Measurements from ENCODE around the gene ZNF343. TPM values are rescaled to one million over a fixed set of nuclear protein-coding genes. Genes with fewer than 3 reads are reported as not detected.
"Not testable (repeated sequence)": the region's sequence is repeated elsewhere in the genome, so short reads cannot be mapped to it uniquely, and the experiment has no call there.

The ZNF343 gene
- total and polyA plus RNA-seq, 2 of the 4 experiments (the other 2 are of a cell fraction) = 7.8 to 26.2 TPM

DNA sequence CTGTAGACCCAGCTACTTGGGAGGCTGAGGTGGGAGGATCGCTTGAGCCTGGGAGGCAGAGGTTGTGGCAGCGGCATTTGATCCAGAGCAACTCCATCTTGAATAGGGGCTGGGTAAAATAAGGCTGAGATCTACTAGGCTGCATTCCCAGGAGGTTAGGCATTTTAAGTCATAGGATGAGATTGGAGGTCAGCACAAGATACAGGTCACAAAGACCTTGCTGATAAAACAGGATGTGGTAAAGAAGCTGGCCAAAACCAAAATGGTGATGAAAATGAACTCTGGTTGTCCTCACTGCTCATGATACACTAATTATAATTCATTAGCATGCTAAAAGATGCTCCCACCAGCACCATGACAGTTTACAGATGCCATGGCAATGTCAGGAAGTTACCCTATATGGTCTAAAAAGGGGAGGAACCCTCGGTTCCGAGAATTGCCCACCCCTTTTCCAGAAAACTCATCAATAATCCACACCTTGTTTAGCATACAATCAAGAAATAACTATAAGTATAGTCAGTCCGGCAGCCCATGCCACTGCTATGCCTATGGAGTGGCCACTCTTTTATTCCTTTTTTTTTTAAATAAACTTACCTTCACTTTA, 14.2 kb upstream of the ZNF343 start:
- intact Hi-C loops (cut with micrococcal nuclease); H3K9ac ChIP-seq (ENCODE audit: low read depth, low read length); H4K20me1 ChIP-seq (ENCODE audit: insufficient read depth, low read length); H3K4ac ChIP-seq (ENCODE audit: low read depth, low read length); H3K56ac ChIP-seq (ENCODE audit: extremely low read depth, insufficient read depth, low read length); H3K4me1 ChIP-seq (ENCODE audit: control insufficient read depth, insufficient read depth, low read length); H2AFZ ChIP-seq (replicated peaks; ENCODE audit: low read length, poor library complexity); H2BK120ac ChIP-seq (ENCODE audit: low read depth, low read length); H4K91ac ChIP-seq (ENCODE audit: insufficient read depth, low read depth, low read length); H2AK5ac ChIP-seq (ENCODE audit: low read depth, low read length); H4K8ac ChIP-seq (ENCODE audit: low read depth in 2 of 2, low read length in 2 of 2); H3K27ac ChIP-seq (ENCODE audit: insufficient read depth, low read length); H3K4me3 ChIP-seq (ENCODE audit: insufficient read depth, low read depth, low read length); H3K9me3 ChIP-seq (ENCODE audit: control insufficient read depth, insufficient read depth, low read length); H4K5ac ChIP-seq (ENCODE audit: low read depth, low read length); H2BK5ac ChIP-seq (ENCODE audit: low read depth, low read length, poor library complexity, severe bottlenecking); H3K23ac ChIP-seq (ENCODE audit: low read depth, low read length); H3K36me3 ChIP-seq (ENCODE audit: control insufficient read depth, insufficient read depth, low read length); H3K14ac ChIP-seq (replicated peaks; ENCODE audit: low read depth, low read length); BruUV-seq (replicated peaks); DNase-seq; ATAC-seq (ENCODE audit: low read depth); H3K27me3 ChIP-seq (ENCODE audit: control insufficient read depth, insufficient read depth, low read length); H2BK15ac ChIP-seq (ENCODE audit: low read depth, low read length); H3K4me2 ChIP-seq (ENCODE audit: low read depth, low read length); H2AK9ac ChIP-seq (replicated peaks; ENCODE audit: low read depth, low read length, poor library complexity); H2BK20ac ChIP-seq (ENCODE audit: low read depth, low read length); dilution Hi-C loops (cut with HindIII; ENCODE audit: low sequenced_read_pairs, unreplicated experiment); H3K18ac ChIP-seq (ENCODE audit: low read depth, low read length): not testable (repeated sequence)
- Histone ChIP-seq H3K79me1 (ENCODE audit: low read depth in 1 of 2, low read length in 2 of 2) (peaks cover 4 to 25% of the 10 kb centered on the region in 2 experiments; a peak in 3 of 4 replicates), H3K9me1 (ENCODE audit: insufficient read depth, low read length) (peaks cover 19% of the 10 kb centered on the region)
- CTCF ChIA-PET = interaction anchor here (1.0 to 1.7 kb wide), 2 partner anchors 10 to 52 kb away, joined by 4 to 5 read pairs; partner anchors contain the start of gene SNRPB
- WGBS, 2 experiments (ENCODE audit: extremely low coverage in 2 of 2, insufficient read length in 1 of 2) = no CpG with 5 or more reads among the region's 5 CpGs
- in situ Hi-C loops (cut with MboI; ENCODE audit: low sequenced_read_pairs) = loop anchor here (25.0 kb wide), 1 partner anchor 314 kb away; the partner anchor contains the start of genes PCED1A and VPS16
- POLR2A ChIA-PET (ENCODE audit: unreplicated experiment) = interaction anchor here (0.6 kb wide), 1 partner anchor 35 kb away, joined by 3 read pairs; no protein-coding TSS in a partner anchor

All from IMR-90 (cell line).